Mucosa of descending colon (tissue), 3 donors: ENCODE data around the gene BCAS4. TPM values are rescaled to one million over a fixed set of nuclear protein-coding genes. Genes with fewer than 3 reads are reported as not detected.

Source experiments
- ATAC-seq: fragments of 200-7000 bp; cut with Tn5 transposase; one replicate; pipeline ENCODE4 v1.9.1; 2020; ENCODE audit warnings: mild to moderate bottlenecking, moderate library complexity
- DNase-seq, 3 donors: peaks; one replicate each; pipeline ENCODE4 v3.0.0-alpha.2; 2020
- H3K36me3 ChIP-seq: fragments of 200-600 bp; one replicate; pipeline ENCODE4 v1.8.0; 2021; ENCODE audit warnings: low read depth, mild to moderate bottlenecking
- H3K4me1 ChIP-seq: fragments of 200-600 bp; one replicate; pipeline ENCODE4 v1.8.0; 2021; ENCODE audit warnings: low read depth, mild to moderate bottlenecking
- H3K4me3 ChIP-seq: fragments of 200-600 bp; one replicate; pipeline ENCODE4 v1.8.0; 2021; ENCODE audit warnings: mild to moderate bottlenecking
- H3K9me3 ChIP-seq: fragments of 200-600 bp; one replicate; pipeline ENCODE4 v1.8.0; 2021; ENCODE audit warnings: mild to moderate bottlenecking
- intact Hi-C, 2 donors: fragments of 100-400 bp; cut with DNase I in 1 of 2; cut with micrococcal nuclease in 1 of 2; formaldehyde crosslinking; loops; one replicate each; pipeline versions ENCODE4 v1.11.0 to v1.11.1; 2022; cut with DNase I, micrococcal nuclease
- total RNA-seq, 3 donors: library from RNA; stranded (reverse); fragmentation: NEBNext Ultra II Directional in 2 of 3; extraction: Animal tissue kit (Norgen Biotek cat#: 25700) in 2 of 3; gene quantifications; one replicate each; pipeline versions ENCODE4 v1.2.1 to v1.2.4, GENCODE V29; 2021 to 2023
- TF ChIP-seq, protein P1 (sequence below): fragments of 200-600 bp; IDR thresholded peaks from one replicate; pipeline ENCODE4 v1.8.0; 2022; ENCODE audit warnings: antibody characterized with exemption, mild to moderate bottlenecking
- donor health status: DM: no; HTN: no; CAD: no; lungs with moderate emphysema.
- donor health status: DM: no; HTN: no; CAD: no.
- donor health status: DM: no; HTN: yes; CAD: no.

BCAS4 gene
- total RNA-seq, 3 donors from 2014 or later = 1.9 to 5.6 (median 2.9) TPM

DNA sequence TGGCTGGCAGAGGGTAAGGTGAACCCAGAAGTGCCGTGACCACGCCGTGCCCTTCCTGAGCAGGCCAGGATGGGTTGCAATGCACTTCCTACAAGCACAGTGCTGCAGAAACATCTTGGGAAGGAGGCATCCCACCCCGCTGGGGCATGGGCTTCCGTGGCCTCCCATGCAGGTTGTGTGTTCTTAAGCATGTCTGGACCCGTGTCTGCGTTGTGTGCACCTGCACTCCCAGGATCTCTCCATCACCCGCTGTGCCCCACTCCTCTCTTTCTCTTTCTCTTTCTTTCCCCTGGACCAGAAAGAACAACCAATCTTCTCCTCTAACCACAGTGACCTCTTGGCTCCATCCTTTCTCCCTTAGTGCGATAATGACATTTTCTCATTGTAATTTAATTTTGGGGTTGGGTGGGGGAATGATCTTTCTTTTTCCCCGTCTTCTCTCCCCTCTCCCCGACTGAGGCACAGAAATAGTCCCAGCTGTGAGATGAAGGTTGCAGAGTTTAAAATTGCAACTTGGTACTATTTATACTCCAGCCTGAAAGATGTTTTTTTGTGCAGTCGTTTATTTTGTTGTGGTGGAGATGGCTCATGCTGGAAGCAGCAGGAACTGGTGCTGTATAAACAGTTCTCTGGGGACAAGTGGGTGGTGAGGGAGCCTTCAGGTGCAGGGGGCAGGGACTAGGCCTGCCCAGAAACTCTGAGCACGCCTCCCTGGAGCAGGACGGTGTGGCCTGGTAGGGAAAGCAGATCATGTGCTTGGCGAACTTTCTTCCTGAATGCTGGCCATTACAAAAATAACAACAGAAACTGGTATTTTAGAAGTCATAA lies 20.5 kb downstream of the BCAS4 start:
- no peak for DNase-seq
- Histone ChIP-seq H3K36me3 (no peaks in the 10 kb centered on the region), H3K9me3 (no peaks in the 10 kb centered on the region), H3K4me3 (no peak overlapping the region), H3K4me1 (no peaks in the 10 kb centered on the region)
- TF ChIP-seq, protein P1, sequence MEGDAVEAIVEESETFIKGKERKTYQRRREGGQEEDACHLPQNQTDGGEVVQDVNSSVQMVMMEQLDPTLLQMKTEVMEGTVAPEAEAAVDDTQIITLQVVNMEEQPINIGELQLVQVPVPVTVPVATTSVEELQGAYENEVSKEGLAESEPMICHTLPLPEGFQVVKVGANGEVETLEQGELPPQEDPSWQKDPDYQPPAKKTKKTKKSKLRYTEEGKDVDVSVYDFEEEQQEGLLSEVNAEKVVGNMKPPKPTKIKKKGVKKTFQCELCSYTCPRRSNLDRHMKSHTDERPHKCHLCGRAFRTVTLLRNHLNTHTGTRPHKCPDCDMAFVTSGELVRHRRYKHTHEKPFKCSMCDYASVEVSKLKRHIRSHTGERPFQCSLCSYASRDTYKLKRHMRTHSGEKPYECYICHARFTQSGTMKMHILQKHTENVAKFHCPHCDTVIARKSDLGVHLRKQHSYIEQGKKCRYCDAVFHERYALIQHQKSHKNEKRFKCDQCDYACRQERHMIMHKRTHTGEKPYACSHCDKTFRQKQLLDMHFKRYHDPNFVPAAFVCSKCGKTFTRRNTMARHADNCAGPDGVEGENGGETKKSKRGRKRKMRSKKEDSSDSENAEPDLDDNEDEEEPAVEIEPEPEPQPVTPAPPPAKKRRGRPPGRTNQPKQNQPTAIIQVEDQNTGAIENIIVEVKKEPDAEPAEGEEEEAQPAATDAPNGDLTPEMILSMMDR = no peak
- ATAC-seq = peak; percentile 26
- intact Hi-C loops = no loop called here

DNA sequence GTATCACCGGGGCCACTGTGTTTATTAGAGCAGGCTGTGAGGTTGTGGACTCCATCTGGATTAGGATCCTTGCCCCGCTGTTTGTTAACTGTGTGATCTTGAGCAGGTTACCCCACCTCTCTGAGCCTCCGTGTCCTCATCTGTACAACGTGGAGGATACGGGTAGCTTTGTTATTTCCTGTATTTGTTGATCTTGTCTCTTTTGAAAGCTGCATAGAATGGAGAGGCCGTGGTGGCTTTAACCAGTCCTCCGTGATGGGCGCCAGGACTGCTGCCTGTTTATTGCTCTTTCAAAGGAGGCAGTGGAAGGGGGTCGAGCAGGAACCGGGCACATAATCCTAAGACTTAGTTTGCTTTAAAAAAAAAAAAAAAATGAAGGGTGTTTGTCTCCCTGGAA lies 22.9 kb downstream of the BCAS4 start:
- TF ChIP-seq, protein P1 = no peak
- Histone ChIP-seq H3K4me3 (no peak overlapping the region), H3K4me1 (no peaks in the 10 kb centered on the region), H3K9me3 (no peaks in the 10 kb centered on the region), H3K36me3 (no peaks in the 10 kb centered on the region)
- no peak for ATAC-seq
- intact Hi-C loops = no loop called here
- DNase-seq = no peak

DNA sequence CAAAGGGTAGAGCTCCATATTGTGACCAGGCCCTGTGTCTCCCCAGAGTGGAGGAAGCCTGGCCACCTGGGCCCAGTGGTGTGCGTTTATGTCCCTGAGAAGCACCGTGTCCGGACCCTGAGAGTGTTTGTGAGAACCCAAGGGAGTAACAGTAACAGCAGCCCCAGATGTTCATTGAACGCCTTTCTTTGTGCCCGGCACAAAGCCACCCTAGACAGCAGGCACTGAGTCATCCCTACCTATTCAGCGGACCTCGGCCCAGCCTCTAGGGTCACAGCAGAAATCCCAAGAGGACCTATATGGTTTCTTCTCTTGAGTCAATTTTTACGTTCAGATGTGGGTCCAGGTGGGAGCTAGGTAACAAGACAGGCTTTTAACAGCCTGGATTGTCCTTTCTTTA lies 24.5 kb downstream of the BCAS4 start:
- DNase-seq = no peak
- no peaks in the 10 kb centered on the region for H3K36me3 ChIP-seq
- intact Hi-C loops = no loop called here
- TF ChIP-seq, protein P1 = no peak
- no peak overlapping the region for H3K4me3 ChIP-seq
- H3K9me3 ChIP-seq = no peaks in the 10 kb centered on the region
- H3K4me1 ChIP-seq = no peaks in the 10 kb centered on the region
- no peak for ATAC-seq

DNA sequence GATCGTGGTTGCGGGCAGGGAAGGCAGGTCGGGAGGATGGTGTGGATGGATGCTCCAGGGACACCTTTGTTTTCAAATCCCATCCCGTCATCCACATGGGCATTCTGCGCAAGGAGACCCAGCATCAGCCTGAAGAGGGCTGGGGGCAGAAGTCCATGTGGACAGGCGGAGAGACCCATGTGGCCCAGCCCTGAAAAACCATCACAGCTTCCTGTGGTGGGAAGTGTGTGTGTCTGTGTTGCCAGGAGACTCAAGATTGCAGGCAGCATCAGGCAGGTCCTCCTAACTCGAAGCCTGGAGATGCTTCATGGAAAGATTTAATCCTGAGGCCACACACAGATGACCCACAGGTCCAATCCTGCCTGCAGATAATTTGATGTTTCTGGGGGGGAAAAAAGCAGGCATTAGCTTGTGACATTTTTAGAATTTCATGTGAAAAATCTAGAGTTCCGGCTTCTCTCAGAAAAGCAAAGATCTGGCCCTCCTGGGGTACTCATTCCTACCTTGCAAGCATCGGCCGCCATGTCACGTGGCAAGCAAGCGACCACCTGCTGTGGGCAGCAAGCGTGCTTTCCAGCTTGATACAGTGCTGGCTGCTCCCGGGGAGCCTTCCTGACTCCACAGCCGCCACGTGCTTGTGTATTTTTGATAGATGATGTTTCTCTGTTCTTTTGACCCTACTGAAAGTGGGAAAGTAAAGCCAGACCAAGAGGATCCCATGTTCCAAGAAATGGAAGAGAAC lies 25.8 kb downstream of the BCAS4 start:
- Histone ChIP-seq H3K9me3 (no peaks in the 10 kb centered on the region), H3K36me3 (no peaks in the 10 kb centered on the region), H3K4me3 (no peak overlapping the region), H3K4me1 (no peaks in the 10 kb centered on the region)
- TF ChIP-seq, protein P1 = no peak
- no peak for ATAC-seq
- DNase-seq = no peak
- intact Hi-C loops = no loop called here

DNA sequence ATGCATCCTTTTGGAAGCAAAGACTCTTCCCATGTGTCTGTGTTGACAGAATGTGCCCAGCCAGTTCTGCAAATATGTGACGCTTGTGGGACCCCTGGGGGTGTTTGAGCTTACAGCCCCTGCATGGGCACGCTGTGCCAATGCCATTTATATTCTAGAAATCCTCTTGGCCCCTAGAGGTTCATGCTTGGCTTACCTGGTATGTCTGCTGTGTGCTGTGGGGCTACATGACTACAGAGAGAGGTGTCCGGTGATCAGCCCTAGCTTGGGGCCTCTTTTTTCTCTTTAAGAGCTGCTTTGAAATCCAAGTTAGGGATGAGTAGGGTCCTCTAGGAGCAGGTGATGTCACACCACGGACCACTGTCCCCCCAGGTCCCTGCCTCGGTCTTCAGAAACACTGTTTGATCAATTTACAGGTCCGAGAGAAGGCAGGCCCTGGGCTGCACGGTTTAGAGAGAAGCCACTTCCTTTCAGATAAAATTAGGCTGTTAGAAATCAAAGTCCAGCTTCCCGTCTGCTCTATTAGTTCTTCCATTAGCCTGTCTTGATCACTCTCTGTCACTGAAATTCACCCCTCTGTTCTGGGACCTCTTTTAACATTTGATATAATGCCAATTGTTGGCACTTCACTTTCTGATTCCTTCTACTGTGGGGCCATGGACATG lies 26.5 kb downstream of the BCAS4 start:
- no peak overlapping the region for H3K4me3 ChIP-seq
- DNase-seq (no peak), ATAC-seq (no peak)
- TF ChIP-seq, protein P1 = no peak
- intact Hi-C loops = no loop called here
- H3K36me3 ChIP-seq = no peaks in the 10 kb centered on the region
- H3K4me1 ChIP-seq = no peaks in the 10 kb centered on the region
- no peaks in the 10 kb centered on the region for H3K9me3 ChIP-seq
